Measurements from ENCODE around the gene C1orf159.
A peak's percentile ranks its signal among the peaks of the same experiment; 100 is the strongest.

C1orf159 gene

DNA sequence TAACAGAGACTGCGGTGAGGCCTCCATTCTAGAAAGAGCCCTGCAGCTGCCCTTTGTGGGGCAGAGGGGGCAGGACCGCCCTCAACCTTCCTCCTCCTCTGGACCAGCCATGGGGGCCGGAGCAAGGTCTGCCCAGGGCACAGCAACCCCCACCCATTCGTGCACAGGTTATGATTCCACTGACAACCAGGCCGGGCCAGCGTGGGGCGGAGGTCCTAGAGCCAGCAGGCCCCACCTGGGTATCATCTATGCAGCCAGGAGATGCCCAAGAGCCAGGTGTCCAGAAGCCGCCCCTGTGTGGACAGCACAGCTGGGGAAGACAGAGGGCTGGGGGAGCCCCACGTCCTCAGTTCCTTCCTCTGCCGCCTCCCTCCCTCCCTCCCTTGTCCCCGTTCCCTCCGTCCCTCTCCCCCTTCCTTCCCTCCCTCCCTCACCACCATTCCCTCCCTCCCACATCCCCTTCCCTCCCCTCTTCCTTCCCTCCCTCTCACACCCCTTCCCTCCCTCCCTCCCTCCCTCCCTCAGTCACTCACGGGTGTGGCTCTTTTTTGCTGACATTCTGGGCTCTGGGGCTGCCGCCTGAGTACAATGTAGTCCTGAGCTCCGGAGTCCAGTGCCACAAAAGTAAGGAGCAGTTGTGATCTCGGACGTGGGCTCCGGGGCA is 54.1 kb downstream of the C1orf159 start:
- Histone ChIP-seq H3K36me3 (no peaks in the 10 kb centered on the region), H3K27me3 (peaks cover 0 to 90% of the 10 kb centered on the region in 2 donors), H3K4me1 (peaks cover 0 to 40% (median 23%) of the 10 kb centered on the region in 4 donors), H3K9me3 (no peaks in the 10 kb centered on the region), H3K4me3 (no peak overlapping the region), H3K27ac (no peak overlapping the region)
- TF ChIP-seq, protein P1, sequence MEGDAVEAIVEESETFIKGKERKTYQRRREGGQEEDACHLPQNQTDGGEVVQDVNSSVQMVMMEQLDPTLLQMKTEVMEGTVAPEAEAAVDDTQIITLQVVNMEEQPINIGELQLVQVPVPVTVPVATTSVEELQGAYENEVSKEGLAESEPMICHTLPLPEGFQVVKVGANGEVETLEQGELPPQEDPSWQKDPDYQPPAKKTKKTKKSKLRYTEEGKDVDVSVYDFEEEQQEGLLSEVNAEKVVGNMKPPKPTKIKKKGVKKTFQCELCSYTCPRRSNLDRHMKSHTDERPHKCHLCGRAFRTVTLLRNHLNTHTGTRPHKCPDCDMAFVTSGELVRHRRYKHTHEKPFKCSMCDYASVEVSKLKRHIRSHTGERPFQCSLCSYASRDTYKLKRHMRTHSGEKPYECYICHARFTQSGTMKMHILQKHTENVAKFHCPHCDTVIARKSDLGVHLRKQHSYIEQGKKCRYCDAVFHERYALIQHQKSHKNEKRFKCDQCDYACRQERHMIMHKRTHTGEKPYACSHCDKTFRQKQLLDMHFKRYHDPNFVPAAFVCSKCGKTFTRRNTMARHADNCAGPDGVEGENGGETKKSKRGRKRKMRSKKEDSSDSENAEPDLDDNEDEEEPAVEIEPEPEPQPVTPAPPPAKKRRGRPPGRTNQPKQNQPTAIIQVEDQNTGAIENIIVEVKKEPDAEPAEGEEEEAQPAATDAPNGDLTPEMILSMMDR (IDR thresholded peaks at IDR 0.05): no peak
- intact Hi-C loops (cut with DNase I; ENCODE audit: low total_unique reads): loop anchor here (2.0 kb wide), 2 partner anchors 27 to 77 kb away; no protein-coding TSS in a partner anchor
- no peak for DNase-seq

- Histone ChIP-seq H3K4me1 (peaks cover 0 to 40% (median 23%) of the 10 kb centered on the region in 4 donors), H3K4me3 (no peak overlapping the region), H3K27me3 (peaks cover 0 to 88% of the 10 kb centered on the region in 2 donors), H3K9me3 (no peaks in the 10 kb centered on the region), H3K36me3 (peaks cover 0 to 2% (median under 1%) of the 10 kb centered on the region in 3 donors), H3K27ac (no peak overlapping the region)
- intact Hi-C loops (cut with DNase I; ENCODE audit: low total_unique reads): no loop called here
- TF ChIP-seq, protein P1 (IDR thresholded peaks at IDR 0.05): no peak
- no peak for DNase-seq
Measured at GRCh38 chr1:1060281-1061000, 55.4 kb downstream of the C1orf159 start.

DNA sequence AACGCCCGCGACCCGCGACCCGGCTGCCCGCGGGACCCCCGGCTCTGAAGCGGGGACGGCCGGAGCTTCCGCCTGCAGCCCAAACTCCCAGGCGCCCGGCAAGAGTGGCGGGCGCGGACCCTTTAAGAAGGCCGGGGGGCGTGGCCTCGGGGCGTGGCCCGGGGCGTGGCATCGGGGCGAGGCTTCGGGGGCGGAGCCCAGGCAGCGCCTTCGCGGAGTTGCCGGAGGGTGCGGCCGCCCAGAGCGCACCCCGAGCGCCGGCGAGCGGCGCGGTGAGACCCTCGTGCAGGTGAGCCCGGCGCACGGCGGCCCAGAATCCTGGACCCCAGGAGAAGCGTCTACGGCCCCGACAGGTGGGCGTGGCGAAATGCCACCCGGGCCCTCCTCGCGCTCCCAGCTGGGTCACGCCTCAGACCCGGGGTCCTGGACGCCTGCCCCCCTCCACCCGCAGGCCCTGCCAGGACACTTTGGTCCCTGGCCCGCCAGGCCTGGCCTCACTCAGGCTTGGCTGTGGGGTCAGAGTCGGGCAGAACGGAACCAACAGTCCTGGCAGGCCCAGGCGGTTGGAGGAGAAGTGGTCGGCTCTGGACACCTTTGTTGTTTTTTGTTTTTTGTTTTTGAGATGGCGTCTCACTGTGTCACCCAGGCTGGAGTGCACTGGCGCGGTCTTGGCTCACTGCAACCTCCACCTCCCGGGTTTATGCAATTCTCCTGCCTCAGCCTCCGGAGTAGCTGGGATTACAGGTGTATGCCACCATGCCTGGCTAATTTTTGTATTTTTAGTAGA is 56.2 kb downstream of the C1orf159 start:
- no peak overlapping the region for H3K27ac ChIP-seq
- peaks cover 0 to 84% of the 10 kb centered on the region in 2 donors for H3K27me3 ChIP-seq
- peak overlapping the region; percentile 51 to 63 for H3K4me3 ChIP-seq
- peak; percentile 84 to 90 for DNase-seq
- peaks cover 0 to 40% (median 23%) of the 10 kb centered on the region in 4 donors for H3K4me1 ChIP-seq
- H3K36me3 ChIP-seq: peaks cover 0 to 8% (median 6%) of the 10 kb centered on the region in 3 donors
- no peaks in the 10 kb centered on the region for H3K9me3 ChIP-seq
- intact Hi-C loops (cut with DNase I; ENCODE audit: low total_unique reads): no loop called here
- TF ChIP-seq, protein P1 (IDR thresholded peaks at IDR 0.05): no peak

- TF ChIP-seq, protein P1 (IDR thresholded peaks at IDR 0.05): peak in 1 of 2 experiments; percentile 13
- H3K4me3 ChIP-seq: peak overlapping the region; percentile 51 to 63
- H3K36me3 ChIP-seq: peaks cover 0 to 15% (median 6%) of the 10 kb centered on the region in 3 donors
- DNase-seq: no peak
- peaks cover 0 to 77% of the 10 kb centered on the region in 2 donors for H3K27me3 ChIP-seq
- peaks cover 0 to 35% (median 20%) of the 10 kb centered on the region in 4 donors for H3K4me1 ChIP-seq
- no peak overlapping the region for H3K27ac ChIP-seq
- H3K9me3 ChIP-seq: no peaks in the 10 kb centered on the region
- intact Hi-C loops (cut with DNase I; ENCODE audit: low total_unique reads): no loop called here
Measured at GRCh38 chr1:1058921-1059493, 56.9 kb downstream of the C1orf159 start.

Measured in tibial artery (tissue), 4 donors.